Adrenal gland (tissue), 5 donors: Measurements from ENCODE around the gene NEU1.

Experiments
- CTCF ChIP-seq, 6 experiments: fragments of 450-650 bp in 4 of 6; fragments of 200-600 bp in 2 of 6; sonication (generic) in 1 of 6; IDR thresholded peaks; 1 replicate in 5 of 6; 2 replicates in 1 of 6; pipeline versions ENCODE4 v1.5.1 to v1.8.0; 2016 to 2021; ENCODE audit warnings: antibody characterized with exemption in 6 of 6, mild to moderate bottlenecking in 2 of 6, moderate library complexity in 1 of 6
- POLR2A ChIP-seq, 2 donors: fragments of 450-650 bp; IDR thresholded peaks; one replicate each; pipeline ENCODE4 v1.6.1; 2017; ENCODE audit warnings: antibody characterized with exemption in 2 of 2, mild to moderate bottlenecking in 2 of 2, moderate library complexity in 1 of 2
- donor health status: DM: no; HTN: no; CAD: no.

- TF ChIP-seq CTCF (IDR thresholded peaks at IDR 0.05) = no peak
- no peak for TF ChIP-seq POLR2A (IDR thresholded peaks at IDR 0.05)
Measured at GRCh38 chr6:31876357-31876756, 13.7 kb upstream of the NEU1 start.
